A673 (cell line): ENCODE results near the gene ME3.

Experiments used
- CTCF ChIP-seq: fragments of 300-800, 200-600 bp; sonication (generic); conservative IDR thresholded peaks from 2 replicates; pipeline ENCODE4 v1.5.1; 2017; ENCODE audit warnings: low read depth, mild to moderate bottlenecking, antibody characterized with exemption, low read length, moderate library complexity, mixed read lengths
- EZH2 ChIP-seq: fragments of 200-600 bp; sonication (generic); IDR thresholded peaks from 2 replicates; pipeline ENCODE4 v1.6.1; 2017; ENCODE audit warnings: borderline replicate concordance, low read depth, mild to moderate bottlenecking, mixed read lengths, antibody characterized with exemption, low read length; ENCODE audit not compliant: poor library complexity, severe bottlenecking

- TF ChIP-seq CTCF = no peak
- TF ChIP-seq EZH2 = no peak
These were observed 9.0 kb upstream of the ME3 start for GRCh38 chr11:86681483-86681756.
